Body of pancreas (tissue), 4 donors: Measurements from ENCODE around the gene CCDC83. TPM values are rescaled to one million over a fixed set of nuclear protein-coding genes. Genes with fewer than 3 reads are reported as not detected.

Source experiments
- ATAC-seq: fragments of 150-250 bp; one replicate; pipeline ENCODE4 v1.9.1; 2016
- DNase-seq, 4 donors: peaks; one replicate each; pipeline ENCODE4 v3.0.0-alpha.2; 2019
- H3K27ac ChIP-seq, 4 donors: fragments of 200-600 bp; sonication (generic); 1 replicate in 3 of 4; 2 replicates in 1 of 4; pipeline versions ENCODE4 v1.5.1 to v1.6.1; 2016 to 2019; ENCODE audit warnings: mild to moderate bottlenecking in 1 of 4, mixed read lengths in 1 of 4, moderate library complexity in 1 of 4
- H3K27me3 ChIP-seq, 2 donors: fragments of 200-600 bp; sonication (generic); one replicate each; pipeline ENCODE4 v1.6.0; 2016; ENCODE audit warnings: mild to moderate bottlenecking in 1 of 2
- H3K36me3 ChIP-seq, 2 donors: fragments of 200-600 bp; sonication (generic); replicated peaks in 1 of 2; 2 replicates each; pipeline ENCODE4 v1.5.1; 2016; ENCODE audit warnings: low read depth in 2 of 2; ENCODE audit not compliant: insufficient read depth in 1 of 2
- H3K4me1 ChIP-seq: fragments of 200-600 bp; sonication (generic); one replicate; pipeline ENCODE4 v1.6.0; 2016
- H3K4me3 ChIP-seq, 2 donors: fragments of 200-600 bp; sonication (generic); 1 replicate in 1 of 2; 2 replicates in 1 of 2; pipeline ENCODE4 v1.5.1; 2016 to 2019
- H3K9me3 ChIP-seq, 3 donors: fragments of 200-600 bp; sonication (generic); 1 replicate in 2 of 3; 2 replicates in 1 of 3; pipeline ENCODE4 v1.5.1; 2016
- POLR2A ChIP-seq, 3 donors: fragments of 450-650 bp; IDR thresholded peaks; one replicate each; pipeline ENCODE4 v1.6.1; 2016; ENCODE audit warnings: antibody characterized with exemption in 3 of 3, mild to moderate bottlenecking in 2 of 3
- WGBS, 2 donors: methylation state at CpG; one replicate each; pipeline ENCODE4 v1.1.5; 2017; 5-methylcytosine and 5-hydroxymethylcytosine counted together
- intact Hi-C: fragments of 100-400 bp; cut with DNase I; formaldehyde crosslinking; loops from one replicate; pipeline ENCODE4 v1.15.1; 2023
- total RNA-seq, 2 donors: library from RNA; depleted of rRNA; stranded (reverse); fragments of >200 nt; gene quantifications; one replicate each; pipeline ENCODE4 v1.1.0, GENCODE V29; 2016
- TF ChIP-seq, protein P1 (sequence below), 7 experiments: fragments of 450-650 bp in 4 of 7; fragments of 200-600 bp in 3 of 7; sonication (generic) in 3 of 7; IDR thresholded peaks; one replicate each; pipeline ENCODE4 v1.5.1; 2016 to 2019; ENCODE audit warnings: antibody characterized with exemption in 7 of 7

Gene CCDC83
- total RNA-seq, 2 donors from 2014 or later, result not detected

DNA sequence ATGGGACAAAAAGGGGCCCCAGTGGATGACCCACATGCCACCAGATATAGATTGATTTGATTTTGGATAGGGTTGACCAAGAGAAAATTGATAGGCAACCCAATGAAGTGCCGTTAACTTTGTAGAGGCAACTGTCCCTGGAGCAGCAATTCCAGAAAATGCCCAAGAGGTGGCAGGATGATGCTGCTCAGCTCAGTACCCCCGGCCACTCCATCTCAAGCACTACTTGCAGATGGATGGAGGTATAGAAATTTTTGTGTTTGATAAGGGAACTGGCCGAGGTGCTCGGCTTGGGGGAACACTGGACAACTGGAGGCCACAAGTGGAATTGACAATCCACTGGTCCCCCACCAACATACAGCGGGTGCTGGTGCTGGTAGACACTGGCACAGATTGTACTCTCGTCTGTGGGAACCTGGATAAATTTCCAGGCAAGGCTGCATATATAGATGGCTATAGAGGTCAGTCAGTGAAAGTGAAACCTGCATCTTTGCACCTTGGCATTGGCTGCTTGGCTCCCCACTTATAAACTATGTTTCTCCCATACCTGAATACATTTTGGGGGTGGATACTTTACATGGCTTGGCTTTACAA, 86.3 kb downstream of the CCDC83 start:
- 25 to 35% methylated on average over 4 to 6 of the region's 6 CpGs for WGBS, 2 donors
- TF ChIP-seq POLR2A (IDR thresholded peaks at IDR 0.05), result no peak
- TF ChIP-seq, protein P1, sequence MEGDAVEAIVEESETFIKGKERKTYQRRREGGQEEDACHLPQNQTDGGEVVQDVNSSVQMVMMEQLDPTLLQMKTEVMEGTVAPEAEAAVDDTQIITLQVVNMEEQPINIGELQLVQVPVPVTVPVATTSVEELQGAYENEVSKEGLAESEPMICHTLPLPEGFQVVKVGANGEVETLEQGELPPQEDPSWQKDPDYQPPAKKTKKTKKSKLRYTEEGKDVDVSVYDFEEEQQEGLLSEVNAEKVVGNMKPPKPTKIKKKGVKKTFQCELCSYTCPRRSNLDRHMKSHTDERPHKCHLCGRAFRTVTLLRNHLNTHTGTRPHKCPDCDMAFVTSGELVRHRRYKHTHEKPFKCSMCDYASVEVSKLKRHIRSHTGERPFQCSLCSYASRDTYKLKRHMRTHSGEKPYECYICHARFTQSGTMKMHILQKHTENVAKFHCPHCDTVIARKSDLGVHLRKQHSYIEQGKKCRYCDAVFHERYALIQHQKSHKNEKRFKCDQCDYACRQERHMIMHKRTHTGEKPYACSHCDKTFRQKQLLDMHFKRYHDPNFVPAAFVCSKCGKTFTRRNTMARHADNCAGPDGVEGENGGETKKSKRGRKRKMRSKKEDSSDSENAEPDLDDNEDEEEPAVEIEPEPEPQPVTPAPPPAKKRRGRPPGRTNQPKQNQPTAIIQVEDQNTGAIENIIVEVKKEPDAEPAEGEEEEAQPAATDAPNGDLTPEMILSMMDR (IDR thresholded peaks at IDR 0.05), result peak; percentile 36 to 65 (median 60)
- peak; percentile 68 for ATAC-seq

DNA sequence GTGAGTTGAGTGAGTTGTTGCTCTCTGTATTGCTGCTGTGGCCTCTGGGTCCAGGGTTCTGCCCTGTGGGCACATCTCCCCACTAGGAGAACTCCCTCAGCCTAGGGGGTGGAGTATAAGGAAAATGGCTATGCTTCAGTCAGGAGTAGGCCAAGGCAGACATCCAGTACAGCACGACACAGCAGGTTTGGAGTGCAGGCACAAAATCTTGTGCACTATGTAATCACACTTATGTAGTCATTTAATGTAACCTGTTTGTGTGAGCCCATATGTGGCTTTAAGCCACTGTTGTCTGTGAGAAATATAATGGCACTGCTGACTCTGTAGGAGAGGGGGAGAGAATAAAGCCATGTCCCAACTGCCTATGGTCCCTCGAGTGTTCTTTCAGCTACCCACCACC, 90.1 kb downstream of the CCDC83 start:
- no peak overlapping the region for H3K27ac ChIP-seq
- no peak for DNase-seq
- peaks cover 17% of the 10 kb centered on the region for H3K4me1 ChIP-seq
- TF ChIP-seq POLR2A (IDR thresholded peaks at IDR 0.05), result no peak
- TF ChIP-seq, protein P1 (IDR thresholded peaks at IDR 0.05), result no peak
- no peaks in the 10 kb centered on the region for H3K9me3 ChIP-seq
- no peaks in the 10 kb centered on the region for H3K27me3 ChIP-seq
- intact Hi-C loops, result no loop called here
- WGBS, 2 donors, result 71 to 86% methylated on average over 2 of the region's 2 CpGs
- no peak for ATAC-seq
- H3K36me3 ChIP-seq, result no peaks in the 10 kb centered on the region
- H3K4me3 ChIP-seq, result no peak overlapping the region

More for the DNA sequence above, 86.3 kb downstream of the CCDC83 start:
- Histone ChIP-seq H3K27ac (no peak overlapping the region), H3K4me3 (no peak overlapping the region), H3K4me1 (no peaks in the 10 kb centered on the region), H3K27me3 (no peaks in the 10 kb centered on the region), H3K36me3 (no peaks in the 10 kb centered on the region), H3K9me3 (no peaks in the 10 kb centered on the region)
- DNase-seq, result peak; percentile 49 to 57 (median 55)
- intact Hi-C loops, result no loop called here

DNA sequence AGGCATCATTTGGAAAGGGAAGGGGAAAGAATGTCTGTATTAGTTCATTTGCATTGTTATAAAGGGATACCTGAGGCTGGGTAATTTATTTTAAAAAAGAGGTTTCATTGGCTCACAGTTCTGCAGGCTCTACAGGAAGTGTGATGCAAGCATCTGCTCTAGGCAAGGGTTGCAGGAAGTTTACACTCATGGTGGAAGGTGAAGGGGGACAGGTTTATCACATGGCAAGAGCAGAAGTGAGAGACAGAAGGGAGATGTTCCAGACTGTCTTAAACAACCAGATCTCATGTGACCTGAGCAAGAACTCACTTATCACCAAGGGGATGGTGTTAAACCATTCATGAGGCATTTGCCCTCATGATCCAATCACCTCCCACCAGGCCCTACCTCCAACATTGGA, 90.6 kb downstream of the CCDC83 start:
- H3K4me3 ChIP-seq, result no peak overlapping the region
- no peaks in the 10 kb centered on the region for H3K36me3 ChIP-seq
- intact Hi-C loops, result no loop called here
- no peak for TF ChIP-seq POLR2A (IDR thresholded peaks at IDR 0.05)
- TF ChIP-seq, protein P1 (IDR thresholded peaks at IDR 0.05), result no peak
- peaks cover 17% of the 10 kb centered on the region for H3K4me1 ChIP-seq
- H3K27me3 ChIP-seq, result no peaks in the 10 kb centered on the region
- DNase-seq (no peak), ATAC-seq (no peak)
- no peaks in the 10 kb centered on the region for H3K9me3 ChIP-seq
- H3K27ac ChIP-seq, result no peak overlapping the region

DNA sequence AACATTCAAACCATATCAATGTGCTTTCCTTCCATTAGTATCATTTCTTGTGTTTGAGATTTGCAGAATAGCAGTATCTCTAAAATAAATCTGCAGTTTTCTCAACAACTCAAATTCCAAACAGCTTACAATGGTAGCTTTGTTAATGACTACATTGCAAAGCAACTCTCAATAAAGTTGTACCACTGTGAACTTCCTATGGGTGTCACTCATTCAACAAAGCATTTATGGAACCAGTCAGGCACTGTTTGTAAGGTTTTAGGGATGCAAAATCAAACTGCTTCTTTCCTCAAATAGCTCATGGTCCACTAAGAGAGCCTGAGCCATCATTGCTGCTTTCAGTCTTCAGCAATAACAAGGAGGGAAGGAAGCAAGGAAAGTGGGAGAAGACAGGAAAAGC, 91.0 kb downstream of the CCDC83 start:
- intact Hi-C loops, result no loop called here
- H3K27me3 ChIP-seq, result no peaks in the 10 kb centered on the region

More for the DNA sequence above, 91.0 kb downstream of the CCDC83 start:
- Histone ChIP-seq H3K9me3 (no peaks in the 10 kb centered on the region), H3K36me3 (no peaks in the 10 kb centered on the region), H3K4me3 (no peak overlapping the region), H3K4me1 (peaks cover 17% of the 10 kb centered on the region), H3K27ac (no peak overlapping the region)
- DNase-seq (no peak), ATAC-seq (no peak)
- TF ChIP-seq, protein P1 (IDR thresholded peaks at IDR 0.05), result no peak
- TF ChIP-seq POLR2A (IDR thresholded peaks at IDR 0.05), result no peak
